ENCODE data around the gene METTL3. TPM values are rescaled to one million over a fixed set of nuclear protein-coding genes. Genes with fewer than 3 reads are reported as not detected.
A peak's percentile ranks its signal among the peaks of the same experiment; 100 is the strongest.

Gene METTL3
- total RNA-seq, 1 donor from 2014 or later, result 96.6 TPM

DNA sequence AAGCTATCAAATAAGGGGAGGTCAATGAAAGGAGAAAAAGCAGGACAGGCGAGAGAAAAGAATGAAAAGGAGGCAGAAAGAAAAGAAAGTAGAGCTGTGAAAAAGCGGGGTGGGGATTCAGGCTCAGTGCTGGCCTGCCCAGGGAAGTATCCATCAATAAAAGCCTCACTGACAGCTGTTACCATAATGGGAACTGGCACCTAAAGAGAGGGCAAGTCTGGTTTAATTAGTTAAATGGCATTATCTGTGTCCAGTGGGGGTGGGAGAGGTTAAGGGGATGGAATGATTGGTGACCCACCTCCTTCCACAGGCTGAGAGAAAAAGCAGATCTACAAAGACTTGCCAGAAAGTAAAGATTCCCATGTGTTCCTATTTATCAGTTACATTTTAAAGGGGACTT lies 7.6 kb upstream of the METTL3 start:
- no peaks in the 10 kb centered on the region for H3K9me3 Mint-ChIP-seq
- peak overlapping the region; percentile 44 for H3K27ac Mint-ChIP-seq (ENCODE audit: unreplicated experiment)
- peaks cover 27% of the 10 kb centered on the region for H3K36me3 Mint-ChIP-seq (ENCODE audit: low read depth)
- H3K4me3 Mint-ChIP-seq, result peak overlapping the region; percentile 25
- DNase-seq (ENCODE audit: low read depth, low spot score), result no peak
- H3K4me1 Mint-ChIP-seq, result peaks cover 67% of the 10 kb centered on the region
- TF ChIP-seq, protein P1, sequence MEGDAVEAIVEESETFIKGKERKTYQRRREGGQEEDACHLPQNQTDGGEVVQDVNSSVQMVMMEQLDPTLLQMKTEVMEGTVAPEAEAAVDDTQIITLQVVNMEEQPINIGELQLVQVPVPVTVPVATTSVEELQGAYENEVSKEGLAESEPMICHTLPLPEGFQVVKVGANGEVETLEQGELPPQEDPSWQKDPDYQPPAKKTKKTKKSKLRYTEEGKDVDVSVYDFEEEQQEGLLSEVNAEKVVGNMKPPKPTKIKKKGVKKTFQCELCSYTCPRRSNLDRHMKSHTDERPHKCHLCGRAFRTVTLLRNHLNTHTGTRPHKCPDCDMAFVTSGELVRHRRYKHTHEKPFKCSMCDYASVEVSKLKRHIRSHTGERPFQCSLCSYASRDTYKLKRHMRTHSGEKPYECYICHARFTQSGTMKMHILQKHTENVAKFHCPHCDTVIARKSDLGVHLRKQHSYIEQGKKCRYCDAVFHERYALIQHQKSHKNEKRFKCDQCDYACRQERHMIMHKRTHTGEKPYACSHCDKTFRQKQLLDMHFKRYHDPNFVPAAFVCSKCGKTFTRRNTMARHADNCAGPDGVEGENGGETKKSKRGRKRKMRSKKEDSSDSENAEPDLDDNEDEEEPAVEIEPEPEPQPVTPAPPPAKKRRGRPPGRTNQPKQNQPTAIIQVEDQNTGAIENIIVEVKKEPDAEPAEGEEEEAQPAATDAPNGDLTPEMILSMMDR (conservative IDR thresholded peaks at IDR 0.05), result no peak
- no peaks in the 10 kb centered on the region for H3K27me3 Mint-ChIP-seq (ENCODE audit: low read depth)

DNA sequence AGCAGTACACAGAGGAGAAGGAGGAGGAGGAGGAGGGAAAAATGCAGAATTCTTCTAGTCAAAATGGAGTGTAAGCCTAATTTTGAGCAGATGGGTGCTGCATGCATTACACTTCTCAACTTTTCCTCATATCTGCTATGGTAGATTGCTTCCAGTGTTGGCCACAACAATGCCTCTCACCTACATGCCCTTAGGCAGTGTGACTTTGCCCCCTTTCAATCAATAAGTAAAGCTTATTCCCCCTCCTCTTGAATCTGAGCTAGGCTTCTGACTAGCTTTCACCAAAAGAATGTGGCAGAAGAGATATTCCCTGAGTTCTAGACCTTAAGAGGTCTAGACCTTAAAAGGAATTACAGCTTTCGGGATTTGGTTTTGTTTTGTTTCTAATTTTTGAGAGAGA lies 3.2 kb upstream of the METTL3 start:
- Mint-ChIP-seq H3K4me3 (peak overlapping the region; percentile 33), H3K27me3 (ENCODE audit: low read depth) (no peaks in the 10 kb centered on the region), H3K27ac (ENCODE audit: unreplicated experiment) (no peak overlapping the region), H3K9me3 (peaks cover 3% of the 10 kb centered on the region), H3K4me1 (peaks cover 64% of the 10 kb centered on the region), H3K36me3 (ENCODE audit: low read depth) (peaks cover 4% of the 10 kb centered on the region)
- DNase-seq (ENCODE audit: low read depth, low spot score), result no peak
- TF ChIP-seq, protein P1 (conservative IDR thresholded peaks at IDR 0.05), result no peak

DNA sequence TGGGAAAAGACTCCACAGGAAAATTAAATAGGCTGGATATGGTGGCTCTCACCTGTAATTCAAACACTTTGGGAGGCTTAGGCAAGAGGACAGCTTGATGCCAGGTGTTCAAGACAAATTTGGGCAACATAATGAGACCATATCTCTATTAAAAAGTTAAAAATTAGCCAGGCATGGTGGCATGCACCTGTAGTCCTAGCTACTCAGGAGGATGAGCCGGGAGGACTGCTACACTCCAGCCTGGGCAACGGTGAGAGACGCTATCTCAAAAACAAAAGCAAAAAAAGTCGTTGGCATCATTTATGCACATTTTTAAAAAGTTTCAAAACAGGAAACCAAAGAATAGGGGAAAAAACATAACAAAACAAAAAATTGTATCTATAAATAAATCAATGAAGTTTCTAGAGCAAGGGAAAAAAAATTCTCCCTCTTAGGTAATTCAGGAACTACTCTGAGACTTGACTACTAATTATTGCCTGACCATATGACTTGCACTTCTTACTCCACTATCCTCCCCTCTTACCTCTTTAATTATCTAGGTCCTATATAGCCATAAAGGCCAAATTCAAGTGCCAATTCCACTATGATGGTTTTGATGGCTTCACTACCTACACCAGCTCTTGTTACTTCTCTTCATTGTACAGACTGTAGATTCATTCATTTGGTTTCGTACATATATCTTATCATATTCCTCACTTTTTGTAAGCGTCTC lies 1.6 kb downstream of the METTL3 start:
- peak overlapping the region; percentile 97 for H3K27ac Mint-ChIP-seq (ENCODE audit: unreplicated experiment)
- peaks cover 3% of the 10 kb centered on the region for H3K9me3 Mint-ChIP-seq
- peaks cover 12% of the 10 kb centered on the region for H3K36me3 Mint-ChIP-seq (ENCODE audit: low read depth)
- TF ChIP-seq, protein P1 (conservative IDR thresholded peaks at IDR 0.05), result no peak
- DNase-seq (ENCODE audit: low read depth, low spot score), result no peak
- H3K4me1 Mint-ChIP-seq, result peaks cover 52% of the 10 kb centered on the region
- no peaks in the 10 kb centered on the region for H3K27me3 Mint-ChIP-seq (ENCODE audit: low read depth)
- peak overlapping the region; percentile 99 for H3K4me3 Mint-ChIP-seq

DNA sequence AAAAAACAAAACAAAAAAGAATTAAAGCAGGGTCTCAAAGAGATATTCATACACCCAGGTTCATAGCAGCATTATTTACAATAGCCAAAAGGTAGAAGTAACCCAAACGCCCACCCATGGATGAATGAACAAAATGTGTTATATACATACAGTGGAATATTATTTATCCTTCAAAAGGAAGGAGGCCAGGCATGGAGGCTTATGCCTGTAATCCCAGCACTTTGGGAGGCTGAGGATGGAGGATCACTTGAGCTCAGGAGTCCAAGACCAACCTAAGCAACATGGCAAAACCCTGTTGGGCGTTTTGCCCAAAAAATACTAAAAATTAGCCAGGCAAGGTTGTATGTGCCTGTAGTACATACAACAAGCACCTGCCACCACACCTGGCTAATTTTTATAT lies 4.6 kb downstream of the METTL3 start:
- no peak for DNase-seq (ENCODE audit: low read depth, low spot score)
- no peaks in the 10 kb centered on the region for H3K27me3 Mint-ChIP-seq (ENCODE audit: low read depth)
- peaks cover 29% of the 10 kb centered on the region for H3K4me1 Mint-ChIP-seq
- TF ChIP-seq, protein P1 (conservative IDR thresholded peaks at IDR 0.05), result no peak
- H3K4me3 Mint-ChIP-seq, result no peak overlapping the region
- H3K9me3 Mint-ChIP-seq, result peaks cover 3% of the 10 kb centered on the region
- H3K27ac Mint-ChIP-seq (ENCODE audit: unreplicated experiment), result no peak overlapping the region
- peaks cover 12% of the 10 kb centered on the region for H3K36me3 Mint-ChIP-seq (ENCODE audit: low read depth)

DNA sequence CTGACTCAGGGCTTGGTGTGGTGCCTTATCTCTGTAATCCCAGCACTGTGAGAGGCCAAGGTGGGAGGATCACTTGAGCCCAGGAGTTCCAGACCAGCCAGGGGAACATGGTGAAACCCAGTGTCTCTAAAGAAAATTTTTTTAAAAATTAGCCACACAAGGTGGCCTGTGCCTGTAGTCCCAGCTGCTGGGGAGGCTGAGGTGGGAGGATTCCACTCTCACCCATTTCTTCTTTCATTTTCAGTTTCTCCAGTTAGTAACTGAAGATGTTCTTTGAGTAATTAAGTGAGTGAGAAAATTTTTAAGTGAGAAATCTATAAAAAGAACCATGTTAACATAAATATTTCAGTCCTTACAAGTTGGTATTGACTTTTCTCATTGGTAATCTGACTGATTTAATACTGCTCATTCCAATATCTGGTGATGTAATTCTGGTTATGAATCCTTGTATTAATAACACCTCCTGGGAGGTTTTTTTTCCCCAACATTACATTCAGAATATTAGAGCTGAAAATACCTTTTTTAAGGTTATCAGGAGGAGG lies 6.1 kb downstream of the METTL3 start:
- H3K9me3 Mint-ChIP-seq, result no peaks in the 10 kb centered on the region
- peaks cover 19% of the 10 kb centered on the region for H3K4me1 Mint-ChIP-seq
- no peak overlapping the region for H3K27ac Mint-ChIP-seq (ENCODE audit: unreplicated experiment)
- no peaks in the 10 kb centered on the region for H3K27me3 Mint-ChIP-seq (ENCODE audit: low read depth)
- no peak overlapping the region for H3K4me3 Mint-ChIP-seq
- TF ChIP-seq, protein P1 (conservative IDR thresholded peaks at IDR 0.05), result no peak
- DNase-seq (ENCODE audit: low read depth, low spot score), result no peak
- H3K36me3 Mint-ChIP-seq (ENCODE audit: low read depth), result peaks cover 14% of the 10 kb centered on the region
